Measurements from ENCODE around the gene SMG7.

The SMG7 gene

DNA sequence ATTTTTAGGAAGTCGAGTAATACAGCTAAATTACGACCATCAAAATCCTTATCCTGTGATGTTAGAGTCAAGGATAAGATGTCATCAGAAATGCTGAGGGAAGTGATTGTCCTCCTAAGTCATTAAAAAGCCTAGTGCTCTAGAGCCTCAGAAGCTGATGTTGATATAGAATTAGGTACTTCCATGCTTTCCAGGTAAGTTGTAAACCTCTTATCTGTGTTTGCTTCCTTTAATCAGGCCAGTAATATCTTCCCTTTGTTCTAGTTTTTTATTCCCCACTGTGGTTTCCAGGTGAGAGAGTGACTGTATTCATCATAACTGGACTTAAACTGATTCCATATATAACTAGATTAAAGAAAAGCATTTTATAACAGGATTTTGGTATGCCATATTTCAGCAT lies 44.4 kb downstream of the SMG7 start:
- TF ChIP-seq TAF1 (IDR thresholded peaks at IDR 0.05; ENCODE audit: borderline replicate concordance, insufficient read depth, low read length): no peak
- no peak for TF ChIP-seq SIN3A (IDR thresholded peaks at IDR 0.05; ENCODE audit: borderline replicate concordance, insufficient read depth, low read length)
- TF ChIP-seq REST (IDR thresholded peaks at IDR 0.05; ENCODE audit: insufficient read depth in 1 of 2, low read depth in 2 of 2, low read length in 2 of 2): no peak
- no peak for TF ChIP-seq POLR2AphosphoS5 (IDR thresholded peaks at IDR 0.05; ENCODE audit: low read depth, low read length)
- TF ChIP-seq FOXP2 (optimal IDR thresholded peaks at IDR 0.05; ENCODE audit: borderline replicate concordance, extremely low read depth, extremely low read length, insufficient read depth): no peak

DNA sequence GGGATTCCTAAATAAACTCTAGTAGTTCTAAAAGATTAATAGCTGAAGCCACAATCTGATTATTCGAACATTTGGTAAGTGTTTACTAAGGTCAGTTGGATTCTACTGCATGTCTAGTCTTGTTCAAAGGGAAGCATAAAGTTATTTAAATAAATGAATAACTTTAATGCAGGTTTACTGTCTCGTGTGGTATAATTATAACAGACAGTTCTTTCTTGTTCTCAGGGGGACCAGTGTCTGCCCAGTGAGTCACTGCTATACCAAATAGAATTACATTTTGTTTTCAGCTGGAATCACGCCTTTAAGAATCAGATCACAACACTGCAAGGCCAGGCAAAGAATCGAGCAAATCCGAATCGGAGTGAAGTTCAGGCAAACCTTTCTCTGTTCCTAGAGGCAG lies 45.1 kb downstream of the SMG7 start:
- no peak for TF ChIP-seq REST (IDR thresholded peaks at IDR 0.05; ENCODE audit: insufficient read depth in 1 of 2, low read depth in 2 of 2, low read length in 2 of 2)
- no peak for TF ChIP-seq TAF1 (IDR thresholded peaks at IDR 0.05; ENCODE audit: borderline replicate concordance, insufficient read depth, low read length)
- TF ChIP-seq SIN3A (IDR thresholded peaks at IDR 0.05; ENCODE audit: borderline replicate concordance, insufficient read depth, low read length): no peak
- TF ChIP-seq POLR2AphosphoS5 (IDR thresholded peaks at IDR 0.05; ENCODE audit: low read depth, low read length): no peak
- TF ChIP-seq FOXP2 (optimal IDR thresholded peaks at IDR 0.05; ENCODE audit: borderline replicate concordance, extremely low read depth, extremely low read length, insufficient read depth): no peak

- no peak for TF ChIP-seq TAF1 (IDR thresholded peaks at IDR 0.05; ENCODE audit: borderline replicate concordance, insufficient read depth, low read length)
- TF ChIP-seq POLR2AphosphoS5 (IDR thresholded peaks at IDR 0.05; ENCODE audit: low read depth, low read length): no peak
- no peak for TF ChIP-seq FOXP2 (optimal IDR thresholded peaks at IDR 0.05; ENCODE audit: borderline replicate concordance, extremely low read depth, extremely low read length, insufficient read depth)
Observed at GRCh38 chr1:183520379-183520778, 48.1 kb downstream of the SMG7 start.

- TF ChIP-seq REST (IDR thresholded peaks at IDR 0.05; ENCODE audit: insufficient read depth in 1 of 2, low read depth in 2 of 2, low read length in 2 of 2) (no peak), SIN3A (IDR thresholded peaks at IDR 0.05; ENCODE audit: borderline replicate concordance, insufficient read depth, low read length) (no peak), POLR2AphosphoS5 (IDR thresholded peaks at IDR 0.05; ENCODE audit: low read depth, low read length) (no peak), FOXP2 (optimal IDR thresholded peaks at IDR 0.05; ENCODE audit: borderline replicate concordance, extremely low read depth, extremely low read length, insufficient read depth) (no peak), TAF1 (IDR thresholded peaks at IDR 0.05; ENCODE audit: borderline replicate concordance, insufficient read depth, low read length) (no peak)
Observed at GRCh38 chr1:183522104-183522503, 49.8 kb downstream of the SMG7 start.

- TF ChIP-seq POLR2AphosphoS5 (IDR thresholded peaks at IDR 0.05; ENCODE audit: low read depth, low read length): no peak
- TF ChIP-seq FOXP2 (optimal IDR thresholded peaks at IDR 0.05; ENCODE audit: borderline replicate concordance, extremely low read depth, extremely low read length, insufficient read depth): no peak
- TF ChIP-seq SIN3A (IDR thresholded peaks at IDR 0.05; ENCODE audit: borderline replicate concordance, insufficient read depth, low read length): no peak
- TF ChIP-seq REST (IDR thresholded peaks at IDR 0.05; ENCODE audit: insufficient read depth in 1 of 2, low read depth in 2 of 2, low read length in 2 of 2): no peak
- TF ChIP-seq TAF1 (IDR thresholded peaks at IDR 0.05; ENCODE audit: borderline replicate concordance, insufficient read depth, low read length): no peak
Observed at GRCh38 chr1:183528577-183528976, 56.3 kb downstream of the SMG7 start.
